HuH-7.5 (cell line): ENCODE data around the gene DHRS7.

Source experiments
- DNase-seq: peaks from one replicate; pipeline ENCODE4 v3.0.0; 2011; ENCODE audit warnings: low spot score

The DHRS7 gene

DNA sequence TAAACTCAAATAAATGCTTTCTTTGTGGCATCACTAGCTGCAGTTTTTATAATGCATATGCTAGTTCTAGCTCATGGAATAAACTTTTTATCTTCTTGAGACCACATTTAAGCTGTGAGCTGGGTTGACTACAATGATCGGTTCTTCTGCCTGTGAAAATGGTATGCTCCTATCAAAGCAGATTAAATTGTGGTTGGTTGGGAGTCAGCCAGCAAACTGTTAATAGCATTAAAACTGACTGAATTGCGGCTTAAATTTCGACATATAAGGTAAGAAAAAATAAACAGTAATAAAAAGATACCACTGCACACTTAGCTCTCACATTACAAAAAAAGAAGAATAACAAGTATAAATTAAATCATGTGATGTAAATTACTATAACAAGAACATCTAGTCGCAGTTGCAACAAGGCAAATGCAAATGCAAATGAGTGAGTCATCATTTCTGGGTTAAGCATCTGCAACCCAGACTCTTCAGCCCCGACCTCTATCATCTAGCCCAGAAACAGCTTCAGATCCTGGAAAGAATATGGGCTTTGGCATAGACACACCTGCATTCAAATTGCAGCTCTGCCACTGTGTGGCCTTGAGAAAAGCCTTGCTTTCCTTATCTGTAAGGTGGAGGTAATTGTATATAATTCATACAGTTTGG, 19.8 kb upstream of the DHRS7 start:
- no peak for DNase-seq

DNA sequence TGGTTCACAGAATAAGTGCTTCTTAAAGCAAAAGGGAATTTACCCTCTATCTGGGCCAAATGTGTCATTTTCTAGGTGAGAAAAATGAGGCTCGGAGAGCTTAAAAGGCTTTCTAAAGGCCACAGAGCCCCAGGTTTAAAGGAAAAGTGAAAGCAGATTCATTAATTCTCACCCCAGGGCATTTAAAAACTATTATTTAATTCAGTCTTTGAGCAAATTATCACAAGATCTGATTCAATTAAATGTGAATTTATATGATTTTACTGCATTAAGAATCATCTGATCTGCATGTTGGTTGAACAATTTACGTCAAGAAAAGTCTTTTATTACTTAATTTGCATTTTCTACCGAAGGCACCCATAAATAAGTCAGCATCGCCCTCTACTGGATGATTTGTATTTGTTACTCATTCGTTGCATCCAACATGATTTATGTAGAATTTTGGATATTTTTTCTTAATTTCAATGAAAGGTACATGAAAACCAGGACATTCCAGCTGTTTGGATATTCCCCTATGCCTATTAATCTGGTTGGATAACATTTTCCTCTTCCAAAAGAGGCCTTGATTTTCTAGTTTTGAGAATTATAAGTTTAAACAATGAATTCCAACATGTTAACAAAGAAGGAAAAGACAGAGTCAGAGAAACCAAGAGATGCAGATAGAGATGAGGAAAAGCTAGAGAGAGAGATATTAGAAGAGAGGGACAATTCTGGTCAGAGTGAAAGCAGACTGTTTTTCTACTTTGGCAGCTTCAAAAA, 19.1 kb upstream of the DHRS7 start:
- no peak for DNase-seq

DNA sequence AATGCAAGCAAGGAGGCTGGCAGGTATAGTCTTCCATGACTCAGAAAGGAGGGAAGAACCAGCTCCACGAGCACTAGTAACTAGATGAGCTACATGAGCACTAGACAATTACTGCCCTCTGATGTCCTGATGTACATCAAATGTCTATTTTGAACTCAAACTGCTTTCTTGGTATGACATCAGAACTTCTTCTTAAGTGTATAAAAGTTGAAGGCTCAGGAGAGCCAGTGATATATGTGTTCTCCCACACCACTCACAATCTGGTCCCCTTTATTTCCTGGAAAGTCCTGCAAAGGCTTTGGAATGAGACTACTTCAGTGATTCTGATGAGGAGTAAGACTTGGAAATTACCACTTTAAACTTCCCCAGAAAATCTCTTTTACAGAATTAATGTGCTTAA, 18.5 kb upstream of the DHRS7 start:
- no peak for DNase-seq

DNA sequence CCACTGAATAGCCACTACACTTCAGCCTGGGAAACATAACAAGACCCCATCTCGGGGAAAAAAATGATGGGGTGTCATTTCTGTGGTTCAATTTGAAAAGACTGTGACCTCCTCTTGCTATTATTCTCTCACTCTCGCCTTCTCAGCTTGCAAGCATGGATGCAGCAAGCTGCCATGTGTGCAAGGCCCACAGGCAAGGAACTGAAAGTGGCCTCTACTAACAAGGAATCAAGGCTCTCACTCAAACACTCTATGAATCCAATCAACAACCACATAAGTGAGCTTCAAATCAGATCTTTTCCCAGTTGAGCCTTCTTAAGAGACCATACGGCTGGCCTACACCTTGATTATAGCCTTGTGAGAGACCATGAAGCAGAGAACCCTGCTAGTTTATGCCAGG, 17.9 kb upstream of the DHRS7 start:
- DNase-seq, result no peak

DNA sequence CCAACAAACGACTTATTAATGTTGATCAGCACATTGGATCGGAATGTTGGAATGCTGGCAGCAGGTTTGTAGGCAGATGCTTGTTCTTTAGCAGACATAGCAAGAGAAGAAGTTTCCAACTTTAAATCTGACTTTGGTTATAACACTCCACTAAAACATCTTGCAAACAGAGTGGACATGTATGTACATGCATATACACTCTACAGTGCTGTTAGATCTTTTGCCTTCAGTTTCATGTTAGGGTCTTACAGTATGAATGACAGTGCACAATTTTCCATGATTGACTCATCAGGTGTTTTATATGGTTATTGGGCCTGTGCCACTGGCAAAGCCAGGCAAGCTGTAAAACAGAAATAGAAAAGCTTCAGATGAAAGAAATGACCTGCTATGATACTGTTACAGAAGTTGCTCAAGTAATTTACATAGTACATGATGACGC, 14.3 kb upstream of the DHRS7 start:
- DNase-seq, result no peak

DNA sequence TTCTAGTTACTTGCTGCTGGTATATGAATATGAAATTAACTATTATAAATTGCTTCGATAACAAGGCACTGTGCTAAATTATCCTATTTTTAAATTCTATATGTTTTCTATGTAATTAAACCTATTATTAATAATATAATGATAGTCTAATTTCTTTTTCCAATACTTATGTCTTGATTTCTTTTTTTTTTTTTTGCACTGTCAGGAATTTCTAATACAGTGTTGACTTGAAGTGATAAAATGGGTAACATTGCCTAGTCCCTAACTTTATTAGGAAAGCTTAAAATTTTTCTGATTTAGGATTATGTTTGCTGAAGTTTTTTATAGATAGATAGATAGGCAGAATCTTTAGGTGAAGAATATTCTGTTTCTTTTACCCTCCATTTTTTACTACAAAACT, 13.6 kb upstream of the DHRS7 start:
- DNase-seq, result no peak

DNA sequence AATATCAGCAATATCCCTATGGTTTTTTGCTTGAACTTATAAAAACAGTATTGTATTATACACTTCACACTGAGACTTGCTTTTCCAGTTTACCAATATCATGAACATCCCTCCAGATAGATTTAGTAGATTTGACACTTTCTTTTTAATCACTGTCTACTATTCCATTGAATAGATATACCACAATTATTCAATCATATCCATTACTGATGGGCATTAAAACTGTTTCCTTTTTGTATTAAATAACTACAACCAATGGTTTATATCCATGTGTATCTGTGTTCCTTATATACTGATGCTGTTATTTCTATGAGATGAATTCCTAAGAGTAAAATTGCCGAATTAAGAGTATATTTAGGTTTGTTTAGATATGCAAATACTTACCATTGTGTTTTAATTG, 13.0 kb upstream of the DHRS7 start:
- DNase-seq, result no peak

DNA sequence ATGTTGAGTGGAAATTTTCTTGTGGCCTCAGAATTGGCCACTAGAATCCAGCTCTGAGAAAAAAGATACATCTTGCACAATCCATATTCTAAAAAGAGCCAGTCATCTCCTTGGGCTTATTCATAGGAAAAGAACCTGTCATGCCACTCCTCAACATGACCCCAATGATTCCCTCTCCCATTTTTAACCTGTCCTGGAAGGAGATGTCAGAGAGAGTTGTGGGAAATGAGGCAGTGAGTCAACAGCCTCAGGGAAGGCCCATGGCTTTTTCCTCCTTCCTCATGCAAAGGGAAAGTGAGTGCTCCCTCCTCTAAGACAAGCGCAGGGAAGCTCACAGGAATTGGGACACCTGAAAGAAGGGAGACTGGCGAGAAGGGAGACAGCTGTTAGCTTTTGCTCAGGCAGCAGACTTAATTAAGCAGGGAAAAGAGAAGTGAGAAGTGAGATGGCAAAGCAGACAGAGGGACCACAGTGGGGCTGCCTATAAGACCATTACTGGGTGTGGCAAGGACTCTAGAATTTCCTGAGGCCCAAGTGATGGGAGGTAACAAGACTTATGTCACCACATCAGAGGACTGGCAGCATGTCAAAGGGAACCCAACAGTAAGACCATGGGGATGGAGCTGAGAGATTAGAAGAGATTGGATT, 10.2 kb upstream of the DHRS7 start:
- DNase-seq, result no peak

DNA sequence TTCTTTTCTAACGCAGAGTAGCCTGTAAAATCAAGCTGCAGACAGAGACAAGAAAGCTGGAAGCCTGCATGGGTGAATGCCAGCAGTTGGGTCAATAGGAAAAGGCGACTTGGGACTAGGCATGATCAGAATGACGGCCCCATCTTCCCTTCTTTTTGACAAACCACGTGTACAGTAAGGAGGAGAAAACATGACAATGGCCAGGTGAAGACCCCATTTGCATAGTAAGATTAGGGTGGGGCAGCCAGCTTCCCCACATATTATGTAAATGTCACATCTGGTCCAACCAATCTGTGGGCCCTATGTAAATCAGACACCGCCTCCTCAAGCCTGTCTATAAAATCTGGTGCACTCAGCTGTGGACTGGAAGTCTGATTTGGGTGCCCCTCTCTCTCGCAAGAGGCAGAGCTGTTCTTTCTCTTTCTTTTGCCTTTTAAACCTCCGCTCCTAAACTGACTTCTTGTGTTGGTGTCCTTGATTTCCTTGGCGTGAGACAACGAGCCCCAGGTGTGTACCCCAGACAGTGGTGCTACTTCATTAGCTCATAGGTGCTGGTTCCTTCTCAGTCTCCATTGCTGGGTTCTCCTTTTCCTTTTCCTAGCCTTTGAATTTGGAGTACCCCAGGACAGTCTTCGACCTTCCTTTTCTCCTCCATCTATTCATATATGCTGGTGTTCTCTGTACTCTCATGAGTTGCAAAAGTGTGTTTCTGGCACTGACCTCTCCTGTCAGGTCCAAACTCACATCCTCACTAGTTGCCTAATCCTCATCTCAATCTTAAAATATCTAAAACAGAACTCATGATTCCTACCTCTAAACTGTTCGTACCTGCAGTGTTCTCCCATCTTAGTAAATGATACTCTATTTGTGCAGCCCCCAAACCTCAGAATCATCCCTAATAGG, 9.4 kb upstream of the DHRS7 start:
- DNase-seq, result no peak

DNA sequence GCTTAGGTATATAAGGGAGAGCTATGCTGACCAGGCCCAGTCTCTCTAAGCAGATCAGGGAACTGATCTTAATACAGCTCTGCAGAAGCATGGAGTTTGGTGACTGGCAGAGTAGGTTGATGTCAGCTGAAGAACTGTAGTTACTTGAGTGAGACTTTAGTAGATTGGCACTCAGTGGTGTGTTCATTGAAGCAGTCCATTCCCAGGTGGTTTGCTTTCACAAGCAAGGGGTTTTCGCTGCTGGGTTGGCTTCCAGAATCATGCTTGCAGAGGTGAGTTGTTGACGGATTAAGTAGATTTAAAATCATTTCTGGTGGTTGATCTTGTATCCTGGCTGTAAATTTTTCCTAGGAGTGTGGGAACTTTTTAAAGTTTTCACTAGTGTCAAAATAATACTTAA, 6.5 kb upstream of the DHRS7 start:
- DNase-seq, result no peak

DNA sequence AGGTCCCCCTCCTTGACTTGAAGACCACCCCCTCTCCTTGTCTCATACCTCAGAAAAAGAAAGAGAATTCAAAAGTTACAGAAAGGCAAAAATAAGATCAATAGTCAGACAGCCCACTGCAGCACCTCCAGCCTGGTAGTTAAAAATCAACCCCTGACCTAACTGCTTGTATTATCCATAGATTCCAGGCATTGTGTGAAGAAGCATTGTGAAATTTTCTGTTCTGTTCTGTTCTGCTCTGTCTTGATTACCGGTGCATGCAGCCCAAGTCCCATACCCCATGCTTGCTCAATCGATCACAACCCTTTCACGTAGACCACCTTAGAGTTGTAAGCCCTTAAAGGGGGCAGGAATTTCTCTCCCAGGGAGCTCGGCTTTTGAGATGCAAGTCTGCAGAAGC, 5.8 kb upstream of the DHRS7 start:
- DNase-seq, result no peak

DNA sequence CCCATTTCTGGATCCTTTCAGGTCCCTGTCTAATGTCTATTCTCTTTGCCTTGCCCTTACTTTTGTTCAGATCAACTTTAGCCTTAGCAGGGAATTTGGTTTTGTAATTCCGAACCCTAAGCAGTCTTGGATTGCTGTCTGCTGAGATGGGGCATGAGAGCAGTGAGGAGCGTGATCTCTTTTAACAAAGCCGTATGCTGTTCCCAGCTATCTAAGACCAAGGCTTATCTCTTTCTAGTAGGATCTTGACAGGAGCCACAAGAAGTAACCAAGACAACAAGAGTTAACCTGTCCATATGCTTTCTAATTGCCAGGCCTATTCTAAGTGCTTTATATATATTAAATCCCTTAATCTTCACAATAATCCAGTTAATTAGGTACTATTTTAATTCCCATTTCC, 4.5 kb upstream of the DHRS7 start:
- DNase-seq, result no peak

DNA sequence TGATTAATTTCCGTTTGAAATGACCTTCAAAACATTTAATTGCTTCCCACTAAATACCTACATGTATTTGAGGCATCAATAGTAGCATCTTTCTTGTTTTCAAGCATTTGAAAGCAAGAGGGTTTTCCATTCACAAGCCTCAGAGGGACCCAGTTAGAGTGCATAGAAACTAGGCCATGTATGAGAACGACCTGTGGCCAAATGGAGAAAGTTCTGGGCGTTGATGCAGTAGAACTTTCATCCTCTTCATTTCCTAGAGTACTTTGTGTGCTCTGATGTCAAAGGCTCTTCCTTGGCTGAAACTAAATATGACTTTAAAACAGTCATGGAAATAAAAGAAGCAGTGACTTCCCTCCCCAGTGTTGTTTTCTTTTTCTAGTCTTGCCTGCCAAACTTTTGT, 944 bp upstream of the DHRS7 start:
- no peak for DNase-seq

DNA sequence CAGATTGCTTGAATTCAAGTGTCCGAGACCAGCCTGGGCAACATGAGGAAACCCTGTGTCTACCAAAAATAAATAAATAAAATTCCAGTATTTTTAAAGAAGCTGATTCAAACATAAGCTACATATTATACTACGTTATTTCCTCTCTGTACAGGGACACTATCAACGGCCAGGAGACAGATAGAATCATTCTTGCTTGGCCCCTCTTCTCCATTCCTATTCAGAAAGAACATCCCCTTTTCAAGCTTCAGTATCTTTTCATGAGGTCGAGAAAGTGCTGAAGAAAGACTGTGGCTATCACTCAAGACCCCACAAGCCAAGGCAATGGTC, 314 bp upstream of the DHRS7 start:
- no peak for DNase-seq

DNA sequence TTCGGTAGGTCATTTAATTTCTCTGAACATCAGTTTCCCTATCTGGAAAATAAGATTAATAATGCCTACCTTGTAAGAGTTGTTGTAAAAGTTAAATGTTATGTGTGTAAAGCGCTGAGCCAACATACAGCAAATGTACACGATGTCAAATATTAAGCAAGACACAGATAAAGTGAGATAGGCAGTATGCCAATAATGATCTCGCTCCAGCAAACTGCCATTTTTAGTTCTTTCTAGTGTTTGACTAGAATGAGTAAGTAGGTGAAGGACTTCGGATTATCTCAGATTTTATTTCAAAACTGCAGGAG, 840 bp downstream of the DHRS7 start:
- peak; percentile 34 for DNase-seq

DNA sequence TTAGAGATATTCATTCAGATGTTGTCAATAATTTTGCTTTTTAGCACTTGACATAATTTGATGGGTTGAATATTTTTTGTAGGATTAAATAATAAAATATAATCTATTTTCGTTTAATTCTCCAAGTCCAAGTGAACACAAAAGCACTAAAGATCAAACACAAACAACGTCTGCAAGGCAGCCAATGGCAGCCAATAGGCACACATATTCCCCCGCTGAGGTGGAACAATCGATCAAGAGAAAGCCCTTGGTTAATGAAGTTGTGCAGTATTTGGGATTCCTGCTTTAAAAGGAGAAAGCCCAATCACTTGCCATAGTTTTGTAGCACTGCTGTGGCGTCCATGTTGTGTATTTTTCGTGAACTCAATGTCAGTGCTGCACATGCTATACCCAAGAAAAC, 1.5 kb downstream of the DHRS7 start:
- DNase-seq, result no peak

DNA sequence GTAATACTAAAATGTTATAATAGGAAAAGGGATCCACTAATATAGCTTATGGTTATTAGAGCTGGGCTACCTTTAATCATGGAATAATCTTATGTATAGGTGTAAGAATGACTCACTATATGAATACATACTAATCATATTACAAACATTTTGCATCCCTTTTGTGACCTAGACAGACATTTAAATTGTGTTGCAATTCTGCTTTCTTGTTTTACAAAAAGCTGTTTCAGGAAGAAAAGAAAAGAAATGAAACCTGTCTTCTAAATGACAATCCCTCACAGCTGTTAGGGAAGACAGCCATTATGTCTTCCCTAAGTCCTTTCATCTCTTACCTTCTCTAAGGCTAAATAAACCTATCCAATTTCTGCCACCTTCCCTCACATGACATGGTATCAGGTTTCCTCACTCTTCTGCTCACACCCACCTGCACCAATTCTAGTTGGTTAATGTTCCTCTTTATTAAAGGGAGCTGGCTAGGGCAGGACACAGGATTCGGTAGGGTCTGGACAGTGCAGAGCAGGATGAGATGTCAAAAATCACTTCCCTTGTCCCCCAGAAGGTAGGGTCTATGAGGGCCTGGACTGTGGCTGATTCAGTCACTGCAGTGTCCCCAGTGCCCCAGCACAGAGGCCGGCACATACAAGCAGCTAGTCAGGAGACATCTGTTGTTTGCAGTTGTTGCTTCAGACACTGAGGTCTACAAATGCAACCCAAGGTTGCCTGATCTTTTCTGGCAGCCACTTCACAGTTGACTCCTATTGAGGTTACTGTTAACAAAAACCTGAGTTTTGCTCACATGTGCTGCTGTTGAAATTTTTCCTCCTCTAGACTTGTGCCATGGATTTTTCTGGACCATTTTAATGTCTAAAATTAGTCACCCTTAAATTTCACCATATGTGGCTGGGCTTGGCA, 3.7 kb downstream of the DHRS7 start:
- no peak for DNase-seq

DNA sequence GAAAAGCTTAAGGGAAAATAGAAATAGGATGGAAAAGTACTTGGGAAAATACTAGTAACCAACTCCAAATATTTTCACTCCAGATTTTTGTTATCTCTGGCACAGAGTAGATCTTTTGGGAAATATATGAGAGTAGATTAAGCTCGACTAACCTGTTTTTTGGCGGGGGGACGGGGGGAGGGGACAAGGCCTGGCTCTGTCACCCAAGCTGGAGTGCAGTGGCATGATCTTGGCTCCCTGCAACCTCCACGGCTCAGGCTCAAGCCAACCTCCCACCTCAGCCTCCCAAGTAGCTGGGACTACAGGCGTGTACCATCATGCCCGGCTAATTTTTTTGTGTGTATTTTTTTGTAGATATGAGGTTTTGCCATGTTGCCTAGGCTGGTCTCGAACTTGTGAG, 4.8 kb downstream of the DHRS7 start:
- no peak for DNase-seq

DNA sequence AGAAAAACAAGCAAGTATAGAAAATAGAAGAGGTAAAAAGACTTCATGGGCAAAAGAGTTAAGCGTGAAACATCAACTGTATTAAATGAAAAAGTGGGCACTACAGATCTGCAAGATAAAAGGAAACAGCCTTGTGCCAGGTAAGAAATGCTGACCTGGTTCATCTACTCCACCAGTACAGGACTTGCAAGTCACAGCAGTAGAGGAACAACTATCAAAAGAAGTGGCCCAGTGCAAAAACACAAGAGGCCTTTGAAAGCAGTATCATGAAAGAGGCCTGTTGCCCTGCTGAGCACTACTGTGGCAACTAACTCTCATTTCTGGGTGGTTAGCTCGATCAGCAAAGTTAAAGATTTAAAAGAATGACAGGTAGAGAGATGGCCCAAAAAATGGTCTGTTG, 10.5 kb downstream of the DHRS7 start:
- DNase-seq, result no peak

DNA sequence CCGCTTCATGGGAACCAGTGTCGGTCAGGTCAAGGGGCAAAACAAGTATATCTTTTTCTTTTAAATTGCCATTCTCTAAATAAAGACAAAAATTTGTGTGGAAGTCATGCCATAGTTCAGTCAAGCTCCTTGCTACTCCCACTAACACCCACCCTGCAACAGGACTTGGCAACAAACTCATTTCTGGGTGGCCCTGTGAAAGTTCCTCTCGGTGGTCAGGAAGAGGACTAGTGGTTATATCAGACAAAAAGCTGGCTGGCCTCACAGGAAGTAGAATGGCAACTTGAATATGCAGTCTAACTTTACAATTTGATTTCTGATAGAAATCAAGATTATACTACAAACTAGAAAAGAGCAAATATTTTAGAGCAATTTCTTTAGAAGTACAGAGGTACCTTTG, 11.2 kb downstream of the DHRS7 start:
- DNase-seq, result no peak

DNA sequence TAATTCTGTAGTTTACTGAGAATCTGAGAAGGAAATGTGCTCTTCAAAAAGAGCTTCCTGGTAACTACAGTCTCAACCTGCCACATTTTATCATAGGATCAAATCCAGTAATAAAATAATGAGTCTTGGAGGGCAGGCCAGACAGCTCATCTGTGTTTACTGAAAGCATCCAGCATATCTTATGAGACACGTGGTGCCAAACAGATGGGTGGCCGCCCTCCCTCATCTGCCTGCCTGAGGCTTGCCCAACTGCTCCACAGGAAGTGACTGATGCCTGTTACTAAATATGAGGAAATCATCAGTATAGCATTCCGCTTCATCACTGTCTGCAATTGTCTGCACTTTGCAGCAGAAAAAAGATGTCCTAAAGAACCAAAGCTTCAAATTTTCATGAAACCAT, 13.5 kb downstream of the DHRS7 start:
- DNase-seq, result no peak

DNA sequence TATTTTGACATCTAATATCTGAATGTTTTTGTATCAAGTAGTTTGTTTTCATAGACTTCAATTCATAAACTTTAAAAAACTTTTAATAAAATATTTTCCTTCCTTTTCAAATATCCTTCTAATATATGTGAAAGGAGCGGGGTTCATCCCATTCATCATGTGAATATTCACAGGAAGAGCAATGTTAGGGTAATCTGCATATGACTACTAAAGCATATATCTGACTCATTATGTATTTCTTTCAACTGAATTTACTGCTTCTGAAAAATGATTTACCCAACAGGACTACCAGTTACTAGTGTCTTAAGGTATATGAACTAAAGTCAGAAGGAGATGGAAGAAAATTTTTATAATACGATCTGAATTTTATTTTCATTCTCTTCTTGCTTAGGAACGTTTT, 30.5 kb downstream of the DHRS7 start:
- no peak for DNase-seq
